ENCODE results near the gene MICAL3.

MICAL3 gene

GRCh38 chr22:17906978-17907747 is 117.2 kb downstream of the MICAL3 start:
- Histone ChIP-seq H3K36me3 (ENCODE audit: control insufficient read depth, insufficient read depth, low read length) (no peaks in the 10 kb centered on the region), H2AK5ac (ENCODE audit: low read length) (no peak overlapping the region), H2BK120ac (ENCODE audit: low read depth, low read length) (no peak overlapping the region), H3K4me2 (ENCODE audit: low read length) (no peak overlapping the region), H3K18ac (ENCODE audit: low read length) (no peak overlapping the region), H2BK5ac (ENCODE audit: low read length) (no peak overlapping the region), H4K8ac (ENCODE audit: low read depth, low read length) (no peak overlapping the region), H3K9ac (ENCODE audit: low read length) (no peak overlapping the region), H3K27ac (ENCODE audit: low read depth, low read length) (no peak overlapping the region), H2BK15ac (replicated peaks; ENCODE audit: low read depth) (no peak overlapping the region), H3K27me3 (ENCODE audit: insufficient read depth, low read length, poor library complexity) (no peaks in the 10 kb centered on the region), H3K79me2 (ENCODE audit: control insufficient read depth, insufficient read depth, low read length) (peaks cover 4% of the 10 kb centered on the region), H3K4me3 (ENCODE audit: low read length) (no peak overlapping the region), H3K79me1 (ENCODE audit: low read length) (peaks cover 6% of the 10 kb centered on the region), H4K5ac (ENCODE audit: low read length) (no peak overlapping the region), H3K56ac (ENCODE audit: low read length) (no peak overlapping the region), H3K4me1 (ENCODE audit: control insufficient read depth, low read depth, low read length) (peaks cover 2% of the 10 kb centered on the region), H3K4ac (ENCODE audit: low read depth, low read length) (no peak overlapping the region), H3K23ac (ENCODE audit: low read length) (no peak overlapping the region)
- DNase-seq = no peak
- WGBS (ENCODE audit: extremely low coverage, insufficient coverage, low lambda C conversion rate) = no CpG with 5 or more reads among the region's 16 CpGs

DNA sequence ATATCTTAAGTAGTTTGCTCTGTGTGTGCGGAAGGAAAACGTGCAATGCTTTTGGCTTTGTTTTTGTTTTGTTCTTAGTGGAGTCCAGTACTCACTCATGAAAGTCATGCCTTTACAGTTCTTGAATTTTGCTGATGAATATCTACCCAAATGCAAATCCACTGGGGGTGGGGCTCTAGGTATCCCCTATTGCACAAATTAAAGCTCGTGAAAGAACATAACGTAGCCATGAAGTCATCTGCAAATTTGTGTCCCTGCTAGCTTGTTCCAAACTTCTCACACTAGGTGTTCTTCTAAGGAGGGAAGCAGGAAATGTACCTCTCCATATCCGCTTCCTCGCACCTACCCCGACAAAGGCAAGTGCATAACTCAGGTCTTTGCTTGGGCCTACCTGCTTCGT is 118.9 kb downstream of the MICAL3 start:
- Histone ChIP-seq H3K79me1 (ENCODE audit: low read length) (peaks cover 6% of the 10 kb centered on the region), H3K4me2 (ENCODE audit: low read length) (no peak overlapping the region), H3K27ac (ENCODE audit: low read depth, low read length) (no peak overlapping the region), H3K4me1 (ENCODE audit: control insufficient read depth, low read depth, low read length) (no peaks in the 10 kb centered on the region), H2BK5ac (ENCODE audit: low read length) (no peak overlapping the region), H3K23ac (ENCODE audit: low read length) (no peak overlapping the region), H3K9ac (ENCODE audit: low read length) (no peak overlapping the region), H3K18ac (ENCODE audit: low read length) (no peak overlapping the region), H2BK15ac (replicated peaks; ENCODE audit: low read depth) (no peak overlapping the region), H3K36me3 (ENCODE audit: control insufficient read depth, insufficient read depth, low read length) (no peaks in the 10 kb centered on the region), H3K56ac (ENCODE audit: low read length) (no peak overlapping the region), H3K79me2 (ENCODE audit: control insufficient read depth, insufficient read depth, low read length) (peaks cover 4% of the 10 kb centered on the region), H2AK5ac (ENCODE audit: low read length) (no peak overlapping the region), H4K5ac (ENCODE audit: low read length) (no peak overlapping the region), H3K27me3 (ENCODE audit: insufficient read depth, low read length, poor library complexity) (no peaks in the 10 kb centered on the region), H4K8ac (ENCODE audit: low read depth, low read length) (no peak overlapping the region), H2BK120ac (ENCODE audit: low read depth, low read length) (no peak overlapping the region), H3K4me3 (ENCODE audit: low read length) (no peak overlapping the region), H3K4ac (ENCODE audit: low read depth, low read length) (no peak overlapping the region)
- no CpG with 5 or more reads among the region's 8 CpGs for WGBS (ENCODE audit: extremely low coverage, insufficient coverage, low lambda C conversion rate)
- no peak for DNase-seq

- H3K27ac ChIP-seq (ENCODE audit: low read depth, low read length) = no peak overlapping the region
- no peak overlapping the region for H3K4me3 ChIP-seq (ENCODE audit: low read length)
- no peak overlapping the region for H4K8ac ChIP-seq (ENCODE audit: low read depth, low read length)
- H3K4me2 ChIP-seq (ENCODE audit: low read length) = no peak overlapping the region
- no peak overlapping the region for H2BK5ac ChIP-seq (ENCODE audit: low read length)
- H2BK120ac ChIP-seq (ENCODE audit: low read depth, low read length) = no peak overlapping the region
- H3K4ac ChIP-seq (ENCODE audit: low read depth, low read length) = no peak overlapping the region
- no peak overlapping the region for H4K5ac ChIP-seq (ENCODE audit: low read length)
- no peak overlapping the region for H3K56ac ChIP-seq (ENCODE audit: low read length)
- H3K23ac ChIP-seq (ENCODE audit: low read length) = no peak overlapping the region
- H3K4me1 ChIP-seq (ENCODE audit: control insufficient read depth, low read depth, low read length) = no peaks in the 10 kb centered on the region
- no peaks in the 10 kb centered on the region for H3K27me3 ChIP-seq (ENCODE audit: insufficient read depth, low read length, poor library complexity)
- no peak overlapping the region for H2BK15ac ChIP-seq (replicated peaks; ENCODE audit: low read depth)
- no peak overlapping the region for H2AK5ac ChIP-seq (ENCODE audit: low read length)
- WGBS (ENCODE audit: extremely low coverage, insufficient coverage, low lambda C conversion rate) = no CpG with 5 or more reads among the region's 10 CpGs
- DNase-seq = no peak
- no peak overlapping the region for H3K9ac ChIP-seq (ENCODE audit: low read length)
- H3K18ac ChIP-seq (ENCODE audit: low read length) = no peak overlapping the region
- H3K79me2 ChIP-seq (ENCODE audit: control insufficient read depth, insufficient read depth, low read length) = peaks cover 2% of the 10 kb centered on the region
- peaks cover 2% of the 10 kb centered on the region for H3K79me1 ChIP-seq (ENCODE audit: low read length)
- no peaks in the 10 kb centered on the region for H3K36me3 ChIP-seq (ENCODE audit: control insufficient read depth, insufficient read depth, low read length)
Observed at GRCh38 chr22:17903564-17904295, 120.6 kb downstream of the MICAL3 start.

DNA sequence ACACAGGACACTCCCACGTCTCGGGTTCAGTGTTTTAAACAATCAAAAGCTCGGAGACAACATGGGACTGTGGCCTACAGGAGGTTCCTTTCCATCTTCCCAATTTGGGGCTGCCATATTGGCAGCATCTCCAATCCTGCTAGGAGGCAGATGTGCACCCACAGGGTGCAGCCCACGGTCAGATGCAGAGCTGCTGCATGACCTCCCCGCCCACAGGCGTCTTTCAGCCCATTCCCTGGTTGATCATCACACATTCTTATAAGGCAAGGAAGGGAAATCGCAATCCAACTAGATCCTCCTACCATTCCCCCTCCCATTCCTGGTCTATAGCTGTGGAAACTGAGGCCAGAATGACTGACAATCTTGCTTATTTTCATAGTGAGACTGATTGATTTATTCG is 121.4 kb downstream of the MICAL3 start:
- Histone ChIP-seq H2BK15ac (replicated peaks; ENCODE audit: low read depth) (no peak overlapping the region), H3K27ac (ENCODE audit: low read depth, low read length) (no peak overlapping the region), H2AK5ac (ENCODE audit: low read length) (no peak overlapping the region), H3K4me1 (ENCODE audit: control insufficient read depth, low read depth, low read length) (no peaks in the 10 kb centered on the region), H3K27me3 (ENCODE audit: insufficient read depth, low read length, poor library complexity) (no peaks in the 10 kb centered on the region), H3K79me1 (ENCODE audit: low read length) (no peaks in the 10 kb centered on the region), H3K4me2 (ENCODE audit: low read length) (no peak overlapping the region), H4K5ac (ENCODE audit: low read length) (no peak overlapping the region), H3K4me3 (ENCODE audit: low read length) (no peak overlapping the region), H2BK5ac (ENCODE audit: low read length) (no peak overlapping the region), H3K36me3 (ENCODE audit: control insufficient read depth, insufficient read depth, low read length) (no peaks in the 10 kb centered on the region), H3K9ac (ENCODE audit: low read length) (no peak overlapping the region), H3K56ac (ENCODE audit: low read length) (no peak overlapping the region), H4K8ac (ENCODE audit: low read depth, low read length) (no peak overlapping the region), H3K23ac (ENCODE audit: low read length) (no peak overlapping the region), H3K79me2 (ENCODE audit: control insufficient read depth, insufficient read depth, low read length) (no peaks in the 10 kb centered on the region), H3K4ac (ENCODE audit: low read depth, low read length) (no peak overlapping the region), H2BK120ac (ENCODE audit: low read depth, low read length) (no peak overlapping the region), H3K18ac (ENCODE audit: low read length) (no peak overlapping the region)
- WGBS (ENCODE audit: extremely low coverage, insufficient coverage, low lambda C conversion rate) = no CpG with 5 or more reads among the region's 8 CpGs
- no peak for DNase-seq

GRCh38 chr22:17898375-17898774 is 126.0 kb downstream of the MICAL3 start:
- no peak overlapping the region for H2BK120ac ChIP-seq (ENCODE audit: low read depth, low read length)
- WGBS (ENCODE audit: extremely low coverage, insufficient coverage, low lambda C conversion rate) = no CpG with 5 or more reads among the region's 8 CpGs

More at GRCh38 chr22:17898375-17898774, 126.0 kb downstream of the MICAL3 start:
- H3K36me3 ChIP-seq (ENCODE audit: control insufficient read depth, insufficient read depth, low read length) = peaks cover 1% of the 10 kb centered on the region
- no peaks in the 10 kb centered on the region for H3K79me2 ChIP-seq (ENCODE audit: control insufficient read depth, insufficient read depth, low read length)
- no peak overlapping the region for H4K8ac ChIP-seq (ENCODE audit: low read depth, low read length)
- no peak overlapping the region for H2AK5ac ChIP-seq (ENCODE audit: low read length)
- no peak for DNase-seq
- no peak overlapping the region for H3K4me3 ChIP-seq (ENCODE audit: low read length)
- no peak overlapping the region for H3K27ac ChIP-seq (ENCODE audit: low read depth, low read length)
- H3K27me3 ChIP-seq (ENCODE audit: insufficient read depth, low read length, poor library complexity) = no peaks in the 10 kb centered on the region
- no peak overlapping the region for H3K18ac ChIP-seq (ENCODE audit: low read length)
- H2BK5ac ChIP-seq (ENCODE audit: low read length) = no peak overlapping the region
- H4K5ac ChIP-seq (ENCODE audit: low read length) = no peak overlapping the region
- no peak overlapping the region for H3K56ac ChIP-seq (ENCODE audit: low read length)
- no peaks in the 10 kb centered on the region for H3K4me1 ChIP-seq (ENCODE audit: control insufficient read depth, low read depth, low read length)
- H3K4ac ChIP-seq (ENCODE audit: low read depth, low read length) = no peak overlapping the region
- H3K23ac ChIP-seq (ENCODE audit: low read length) = no peak overlapping the region
- no peak overlapping the region for H3K9ac ChIP-seq (ENCODE audit: low read length)
- H3K4me2 ChIP-seq (ENCODE audit: low read length) = no peak overlapping the region
- no peaks in the 10 kb centered on the region for H3K79me1 ChIP-seq (ENCODE audit: low read length)
- no peak overlapping the region for H2BK15ac ChIP-seq (replicated peaks; ENCODE audit: low read depth)

All from mesendoderm (in vitro differentiated cells).